BJ (cell line): ENCODE results near the gene SLC13A3. TPM values are rescaled to one million over a fixed set of nuclear protein-coding genes. Genes with fewer than 3 reads are reported as not detected.

Experiments used
- CTCF ChIA-PET: fragments of 350-600 bp; formaldehyde crosslinking; extraction: SDS; loops from one replicate; lab custom pipeline; 2021; ENCODE audit warnings: antibody characterized with exemption, inconsistent platforms; lab: Yijun Ruan, JAX
- POLR2A ChIA-PET: fragments of 300-600 bp; sonication (Branson Sonifier 250); formaldehyde crosslinking; extraction: SDS; loops from one replicate; lab custom pipeline; 2021; ENCODE audit warnings: antibody characterized with exemption; lab: Charles Lee
- DNase-seq: peaks from one replicate; pipeline ENCODE4 v3.0.0-alpha.2; 2011; ENCODE audit warnings: low read depth
- H3K27me3 ChIP-seq: 2 replicates; pipeline ENCODE4 v1.6.0; 2011; ENCODE audit warnings: low read length; ENCODE audit not compliant: control insufficient read depth, insufficient read depth
- H3K36me3 ChIP-seq: 2 replicates; pipeline ENCODE4 v1.5.1; 2011; ENCODE audit warnings: low read length; ENCODE audit not compliant: control insufficient read depth, insufficient read depth
- H3K4me3 ChIP-seq: 2 replicates; pipeline ENCODE4 v1.5.1; 2011; ENCODE audit warnings: low read depth, mild to moderate bottlenecking, control low read depth, low read length
- CTCF ChIP-seq: IDR thresholded peaks from 2 replicates; pipeline ENCODE4 v1.5.1; 2011; ENCODE audit warnings: low read depth, mild to moderate bottlenecking, control low read depth, inconsistent platforms, low read length, moderate library complexity; ENCODE audit not compliant: insufficient read depth
- polyA plus RNA-seq: library from polyadenylated mRNA; depleted of rRNA; stranded (reverse); fragments of >200 nt; gene quantifications from 2 replicates; pipeline ENCODE4 v1.2.3, GENCODE V29; 2011

The SLC13A3 gene
- polyA plus RNA-seq, 1 experiment: 3.5 TPM

GRCh38 chr20:46670585-46671584, 19.6 kb upstream of the SLC13A3 start:
- H3K4me3 ChIP-seq: no peak overlapping the region
- no peaks in the 10 kb centered on the region for H3K27me3 ChIP-seq
- no peak for TF ChIP-seq CTCF
- no peaks in the 10 kb centered on the region for H3K36me3 ChIP-seq
- CTCF ChIA-PET: interaction anchor here (1.4 kb wide), 3 partner anchors 10 to 18 kb away, joined by 4 to 5 read pairs (median 4); partner anchors contain the start of gene TP53RK
- POLR2A ChIA-PET: no interaction called here
- DNase-seq: no peak

GRCh38 chr20:46670228-46670584, 18.9 kb upstream of the SLC13A3 start:
- no peak for DNase-seq
- CTCF ChIA-PET: interaction anchor here (1.4 kb wide), 1 partner anchor 11 kb away, joined by 4 read pairs; no protein-coding TSS in a partner anchor
- H3K36me3 ChIP-seq: no peaks in the 10 kb centered on the region
- no peak for TF ChIP-seq CTCF
- no peaks in the 10 kb centered on the region for H3K27me3 ChIP-seq
- no peak overlapping the region for H3K4me3 ChIP-seq
- POLR2A ChIA-PET: no interaction called here

- H3K27me3 ChIP-seq: no peaks in the 10 kb centered on the region
- H3K36me3 ChIP-seq: no peaks in the 10 kb centered on the region
- ChIA-PET CTCF (interaction anchor here (0.8 to 0.9 kb wide), 3 partner anchors 13 to 19 kb away, joined by 3 to 4 read pairs (median 3); no protein-coding TSS in a partner anchor), POLR2A (no interaction called here)
- no peak for TF ChIP-seq CTCF
- DNase-seq: no peak
- H3K4me3 ChIP-seq: no peak overlapping the region
These were observed 15.7 kb upstream of the SLC13A3 start for GRCh38 chr20:46666818-46667515.

GRCh38 chr20:46666306-46666705, 15.0 kb upstream of the SLC13A3 start:
- CTCF ChIA-PET: interaction anchor here (0.8 to 0.9 kb wide), 2 partner anchors 16 to 19 kb away, joined by 3 to 4 read pairs; no protein-coding TSS in a partner anchor

More at GRCh38 chr20:46666306-46666705, 15.0 kb upstream of the SLC13A3 start:
- Histone ChIP-seq H3K27me3 (no peaks in the 10 kb centered on the region), H3K36me3 (no peaks in the 10 kb centered on the region), H3K4me3 (no peak overlapping the region)
- POLR2A ChIA-PET: no interaction called here
- no peak for DNase-seq
- no peak for TF ChIP-seq CTCF
